Stimulated activated CD4-positive, alpha-beta T cell treated with anti-CD3 and anti-CD28 coated beads, Interleukin-4, amount 100 ng/mL, for 4 hours (primary cell): ENCODE results near the gene ELANE.
"Not testable (repeated sequence)": the region's sequence is repeated elsewhere in the genome, so short reads cannot be mapped to it uniquely, and the experiment has no call there.

Experiments
- DNase-seq, 2 experiments: peaks; one replicate each; pipeline ENCODE4 v3.0.0-alpha.2; 2020

ELANE gene

GRCh38 chr19:881385-882071, 29.4 kb downstream of the ELANE start:
- DNase-seq: no peak

- no peak for DNase-seq
Observed at GRCh38 chr19:882871-883497, 30.9 kb downstream of the ELANE start.

GRCh38 chr19:883661-884211, 31.6 kb downstream of the ELANE start:
- no peak for DNase-seq

GRCh38 chr19:884420-885211, 32.5 kb downstream of the ELANE start:
- DNase-seq: no peak

- no peak for DNase-seq
Observed at GRCh38 chr19:885536-886224, 33.6 kb downstream of the ELANE start.

- no peak for DNase-seq
Observed at GRCh38 chr19:887072-887471, 35.0 kb downstream of the ELANE start.

GRCh38 chr19:887599-887998, 35.5 kb downstream of the ELANE start:
- no peak for DNase-seq

DNA sequence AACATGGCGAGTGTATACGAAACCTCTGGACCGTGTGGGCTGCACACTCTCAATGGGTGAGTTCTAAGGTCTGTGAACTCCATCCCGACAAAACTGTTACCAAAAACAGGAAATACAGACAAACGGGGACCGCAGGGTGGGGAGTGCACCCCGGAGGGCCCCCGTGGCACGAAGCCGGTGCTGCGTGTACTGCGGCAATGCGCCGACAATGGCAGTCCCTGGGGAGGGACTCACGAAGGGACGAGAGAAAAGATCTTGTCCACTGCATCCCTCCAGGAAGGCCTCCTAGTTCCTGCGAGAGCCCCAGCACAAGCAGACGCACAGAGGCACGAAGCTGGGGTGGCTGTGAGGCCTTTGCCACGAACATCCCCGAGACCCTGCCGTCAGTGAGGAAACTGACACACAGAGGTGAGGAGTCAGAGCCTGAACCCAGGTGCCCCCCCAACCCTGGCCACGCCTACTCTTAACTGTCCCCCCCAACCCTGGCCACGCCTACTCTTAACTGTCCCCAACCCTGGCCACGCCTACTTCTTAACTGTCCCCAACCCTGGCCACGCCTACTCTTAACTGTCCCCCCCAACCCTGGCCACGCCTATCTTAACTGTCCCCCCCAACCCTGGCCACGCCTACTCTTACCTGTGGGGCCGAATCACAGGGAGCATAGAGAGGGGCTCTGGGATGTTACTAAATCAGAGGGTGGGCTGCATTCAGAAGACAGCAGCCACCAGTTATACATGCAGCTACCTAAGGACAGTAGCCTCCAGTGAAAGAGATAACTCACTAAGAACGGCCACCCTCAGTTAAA, 36.7 kb downstream of the ELANE start:
- peak; percentile 24 to 47 for DNase-seq

- no peak for DNase-seq
Observed at GRCh38 chr19:889662-890295, 37.7 kb downstream of the ELANE start.

DNA sequence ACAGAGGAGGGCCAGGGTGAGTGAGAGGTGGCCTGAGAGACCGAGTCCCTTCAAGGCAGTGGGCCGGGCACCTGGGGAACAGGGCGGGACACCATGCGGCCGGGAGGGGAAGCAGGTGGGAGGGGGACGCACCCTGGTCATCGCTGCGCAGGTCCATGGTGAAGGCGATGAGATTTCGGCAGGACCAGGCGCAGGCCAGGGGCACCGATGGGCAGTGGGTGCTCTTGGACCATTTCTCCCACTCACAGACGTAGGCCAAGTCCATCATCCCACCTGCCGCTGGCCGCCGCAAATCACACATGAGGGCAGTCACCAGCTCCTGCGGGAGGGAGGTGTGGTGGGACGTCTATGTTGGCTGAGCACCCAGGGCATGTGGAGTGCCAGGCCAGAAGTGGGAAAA, 38.7 kb downstream of the ELANE start:
- DNase-seq: no peak

DNA sequence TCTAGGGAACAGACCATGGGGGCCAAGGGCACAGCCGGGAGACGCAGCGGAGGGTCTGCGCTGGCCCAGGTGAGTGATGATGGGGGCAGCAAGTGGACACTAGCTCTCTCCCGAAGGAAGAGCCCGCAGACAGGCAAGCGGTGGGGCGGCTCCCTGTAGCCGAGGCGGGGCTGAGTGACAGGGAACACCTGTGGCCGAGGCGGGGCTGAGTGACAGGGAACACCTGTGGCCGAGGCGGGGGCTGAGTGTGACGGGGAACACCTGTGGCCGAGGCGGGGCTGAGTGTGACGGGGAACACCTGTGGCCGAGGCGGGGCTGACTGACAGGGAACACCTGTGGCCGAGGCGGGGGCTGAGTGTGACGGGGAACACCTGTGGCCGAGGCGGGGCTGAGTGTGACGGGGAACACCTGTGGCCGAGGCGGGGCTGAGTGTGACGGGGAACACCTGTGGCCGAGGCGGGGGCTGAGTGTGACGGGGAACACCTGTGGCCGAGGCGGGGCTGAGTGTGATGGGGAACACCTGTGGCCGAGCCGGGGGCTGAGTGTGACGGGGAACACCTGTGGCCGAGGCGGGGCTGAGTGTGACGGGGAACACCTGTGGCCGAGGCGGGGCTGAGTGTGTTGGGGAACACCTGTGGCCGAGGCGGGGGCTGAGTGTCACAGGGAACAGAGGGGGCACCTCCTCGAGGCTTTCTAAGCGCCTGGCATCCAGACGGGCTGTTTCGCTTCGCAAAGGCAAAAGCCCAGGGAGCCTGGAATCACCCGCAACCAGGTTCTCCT, 39.5 kb downstream of the ELANE start:
- not testable (repeated sequence) for DNase-seq

DNA sequence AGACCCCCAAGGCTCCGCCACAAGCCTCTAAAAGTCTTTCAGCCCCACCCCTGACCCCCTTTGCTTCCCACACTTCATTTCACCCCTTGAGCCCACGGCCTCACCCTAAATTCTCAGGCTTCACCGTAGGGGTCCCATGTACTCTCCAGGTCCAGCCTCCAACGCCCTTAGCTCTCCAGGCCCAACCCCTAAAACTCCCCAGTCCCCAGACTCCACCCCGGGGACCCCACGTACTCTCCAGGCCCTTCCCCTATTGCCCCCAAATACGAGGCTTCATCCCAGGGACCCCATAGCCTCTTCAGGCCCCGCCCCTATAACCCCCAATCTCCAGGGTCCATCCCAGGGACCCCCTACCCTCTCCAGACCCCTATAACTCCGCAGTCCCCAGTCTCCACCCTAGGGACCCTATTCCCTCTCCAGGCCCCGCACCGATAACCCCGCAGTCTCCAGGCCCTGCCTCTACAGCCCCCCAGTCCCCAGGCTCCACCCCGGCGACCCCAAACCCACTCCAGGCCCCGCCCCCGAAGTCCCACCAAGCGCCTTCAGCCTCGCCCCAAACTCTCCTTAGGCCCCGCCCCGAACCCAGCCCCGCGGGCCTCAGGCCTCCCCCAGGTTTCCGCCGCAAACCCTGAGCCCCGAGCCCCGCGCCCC, 40.3 kb downstream of the ELANE start:
- no peak for DNase-seq

GRCh38 chr19:892894-893689, 41.0 kb downstream of the ELANE start, which contains the start of the genes MED16 and RNU6-9:
Gene MED16, minus strand, starts transcription at chr19:893187. Its CDS starts 2,056 bp downstream, at chr19:891131.
Gene RNU6-9, plus strand, starts transcription at chr19:893484.
- DNase-seq: peak; percentile 82 to 88

GRCh38 chr19:896434-896833, 44.3 kb downstream of the ELANE start:
- no peak for DNase-seq

DNA sequence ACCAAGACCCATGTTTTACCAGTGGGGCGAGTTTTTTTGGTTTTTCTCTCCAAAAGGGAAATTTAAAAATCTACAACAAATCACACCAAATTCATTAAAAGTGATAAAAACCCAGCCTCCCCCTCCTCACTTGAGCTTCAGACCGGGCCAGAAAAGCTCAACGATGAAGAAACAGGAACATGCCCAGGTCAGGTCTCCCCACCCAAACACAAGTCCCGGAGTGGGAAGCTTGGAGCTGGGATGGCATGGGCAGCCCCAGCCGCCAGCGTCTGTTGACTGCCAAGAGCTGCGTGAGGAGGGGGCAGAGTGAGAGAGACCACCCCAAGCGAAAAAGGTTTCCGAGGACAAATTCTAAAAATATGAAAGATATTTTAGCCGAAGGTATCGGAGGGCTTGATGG, 44.9 kb downstream of the ELANE start:
- DNase-seq: no peak

- DNase-seq: no peak
Observed at GRCh38 chr19:897442-898039, 45.4 kb downstream of the ELANE start.

GRCh38 chr19:898663-899062, 46.6 kb downstream of the ELANE start:
- no peak for DNase-seq

GRCh38 chr19:899336-900042, 47.4 kb downstream of the ELANE start:
- no peak for DNase-seq
